K562 (cell line): Measurements from ENCODE around the gene ZNF521. TPM values are rescaled to one million over a fixed set of nuclear protein-coding genes. Genes with fewer than 3 reads are reported as not detected.
A peak's percentile ranks its signal among the peaks of the same experiment; 100 is the strongest.

Experiments used
- BCOR ChIP-seq: fragments of 450-650 bp; IDR thresholded peaks from 2 replicates; pipeline ENCODE4 v1.6.1; 2016
- CTBP1 ChIP-seq: fragments of 450-650 bp; IDR thresholded peaks from 2 replicates; pipeline ENCODE4 v1.6.1; 2016; ENCODE audit warnings: borderline replicate concordance
- ELF4 ChIP-seq: fragments of 450-650 bp; formaldehyde crosslinking; IDR thresholded peaks from 2 replicates; pipeline ENCODE4 v1.4.0; 2022; ENCODE audit warnings: missing genetic modification characterization
- FOS ChIP-seq: IDR thresholded peaks from 3 replicates; pipeline ENCODE4 v1.6.1; 2011; ENCODE audit not compliant: insufficient read length; ENCODE audit errors: extremely low read depth
- HDGF ChIP-seq: fragments of 450-650 bp; IDR thresholded peaks from 2 replicates; pipeline ENCODE4 v1.6.1; 2016
- MAFF ChIP-seq: IDR thresholded peaks from 2 replicates; pipeline ENCODE4 v1.6.1; 2012; ENCODE audit warnings: low read length, improper control_type of control experiment
- NCOA1 ChIP-seq: fragments of 450-650 bp; IDR thresholded peaks from 2 replicates; pipeline ENCODE4 v1.6.1; 2016; ENCODE audit warnings: low read depth
- NELFE ChIP-seq: IDR thresholded peaks from 2 replicates; pipeline ENCODE4 v1.6.1; 2011; ENCODE audit warnings: mild to moderate bottlenecking; ENCODE audit not compliant: insufficient read depth, insufficient read length
- OTX1 ChIP-seq: fragments of 450-650 bp; formaldehyde crosslinking; IDR thresholded peaks from 2 replicates; pipeline ENCODE4 v1.4.0; 2022; ENCODE audit warnings: mild to moderate bottlenecking
- PHB2 ChIP-seq: fragments of 450-650 bp; IDR thresholded peaks from 2 replicates; pipeline ENCODE4 v1.6.1; 2017; ENCODE audit warnings: low read depth
- POLR2B ChIP-seq: fragments of 450-650 bp; IDR thresholded peaks from 2 replicates; pipeline ENCODE4 v1.6.1; 2018; ENCODE audit warnings: low read depth; ENCODE audit not compliant: partially characterized antibody
- PURB ChIP-seq: sonication (generic); formaldehyde crosslinking; IDR thresholded peaks from 2 replicates; pipeline ENCODE4 v1.9.0; 2021; ENCODE audit warnings: low read depth, mild to moderate bottlenecking, missing genetic modification reagents
- RBM14 ChIP-seq: fragments of 200-400 bp; formaldehyde crosslinking; IDR thresholded peaks from 2 replicates; pipeline ENCODE4 v1.6.1; 2018; ENCODE audit warnings: low read depth, mild to moderate bottlenecking, low read length, moderate library complexity, borderline replicate concordance; ENCODE audit not compliant: insufficient read depth
- RCOR1 ChIP-seq, 2 experiments: IDR thresholded peaks; 2 replicates each; pipeline ENCODE4 v1.6.1; 2012; ENCODE audit warnings: low read depth in 2 of 2, low read length in 2 of 2, borderline replicate concordance in 1 of 2, improper control_type of control experiment in 1 of 2
- SMC3 ChIP-seq: conservative IDR thresholded peaks from 2 replicates; pipeline ENCODE4 v1.6.1; 2011; ENCODE audit warnings: low read depth, low read length, improper control_type of control experiment; ENCODE audit not compliant: insufficient read depth
- TRIM28 ChIP-seq: fragments of 450-650 bp; IDR thresholded peaks from 2 replicates; pipeline ENCODE4 v1.6.1; 2017
- ZBTB1 ChIP-seq: sonication (generic); formaldehyde crosslinking; IDR thresholded peaks from 2 replicates; pipeline ENCODE4 v1.8.1; 2023; ENCODE audit warnings: missing genetic modification reagents, low read depth, mild to moderate bottlenecking, borderline replicate concordance
- ZBTB17 ChIP-seq: fragments of 450-650 bp; formaldehyde crosslinking; IDR thresholded peaks from 2 replicates; pipeline ENCODE4 v1.4.0; 2020; ENCODE audit warnings: mild to moderate bottlenecking
- ZNF134 ChIP-seq: fragments of 250-450 bp; sonication (Bioruptor Pico); conservative IDR thresholded peaks from 2 replicates; pipeline ENCODE4 v1.4.0; 2020
- ZNF197 ChIP-seq: fragments of 200-800 bp; sonication (Bioruptor generic); IDR thresholded peaks from 2 replicates; pipeline ENCODE4 v1.6.1; 2016; ENCODE audit warnings: low read depth, missing genetic modification characterization, missing compliant biosample characterization
- ZNF232 ChIP-seq: sonication (generic); formaldehyde crosslinking; IDR thresholded peaks from 2 replicates; pipeline ENCODE4 v1.8.0; 2022; ENCODE audit warnings: mild to moderate bottlenecking, missing genetic modification reagents
- ZNF239 ChIP-seq: fragments of 250-450 bp; sonication (Bioruptor Pico); IDR thresholded peaks from 2 replicates; pipeline ENCODE4 v1.4.0; 2020; ENCODE audit warnings: mild to moderate bottlenecking
- polyA plus RNA-seq, 8 experiments: library from polyadenylated mRNA; depleted of rRNA in 4 of 8; stranded (reverse) in 5 of 8; unstranded in 3 of 8; fragments of >200 nt; fragmentation: Nextera tagmentation in 2 of 8; fragmentation: Illumina TruSeq in 1 of 8; extraction: Ambion mirVana in 2 of 8; extraction: Trizol in 1 of 8; gene quantifications; 2 replicates each; pipeline versions ENCODE4 v1.2.1 to v1.2.3, GENCODE V29; 2011 to 2014; ENCODE audit warnings: inconsistent platforms in 1 of 8, missing spikeins in 1 of 8
- total RNA-seq, 7 experiments: library from RNA; depleted of rRNA in 6 of 7; stranded (reverse); fragments of >200 nt in 6 of 7; fragmentation: Illumina TruSeq in 2 of 7; extraction: Trizol in 2 of 7; gene quantifications; 2 replicates each; pipeline versions ENCODE4 v1.2.1 to v1.2.3, GENCODE V29; 2011 to 2021; ENCODE audit warnings: low replicate concordance in 1 of 7
- TF ChIP-seq, protein P1 (sequence below): fragments of 200-800 bp; sonication (Bioruptor generic); IDR thresholded peaks from 2 replicates; pipeline ENCODE4 v1.6.1; 2017; ENCODE audit warnings: missing genetic modification characterization, missing compliant biosample characterization
- TF ChIP-seq, protein P2 (sequence below): fragments of 450-650 bp; IDR thresholded peaks from 2 replicates; pipeline ENCODE4 v1.6.1; 2016
- TF ChIP-seq, protein P3 (sequence below): fragments of 200-800 bp; sonication (Bioruptor generic); IDR thresholded peaks from 2 replicates; pipeline ENCODE4 v1.6.1; 2017; ENCODE audit warnings: missing genetic modification characterization, missing compliant biosample characterization
- TF ChIP-seq, protein P4 (sequence below): sonication (generic); formaldehyde crosslinking; IDR thresholded peaks from 2 replicates; pipeline ENCODE4 v1.4.0; 2020; ENCODE audit warnings: mild to moderate bottlenecking, missing genetic modification reagents

The ZNF521 gene
- total and polyA plus RNA-seq, 9 of the 15 experiments (the other 6 are each of a cell fraction or from before 2014, with no cell fraction given): 1.2 to 5.8 (median 1.6) TPM

DNA sequence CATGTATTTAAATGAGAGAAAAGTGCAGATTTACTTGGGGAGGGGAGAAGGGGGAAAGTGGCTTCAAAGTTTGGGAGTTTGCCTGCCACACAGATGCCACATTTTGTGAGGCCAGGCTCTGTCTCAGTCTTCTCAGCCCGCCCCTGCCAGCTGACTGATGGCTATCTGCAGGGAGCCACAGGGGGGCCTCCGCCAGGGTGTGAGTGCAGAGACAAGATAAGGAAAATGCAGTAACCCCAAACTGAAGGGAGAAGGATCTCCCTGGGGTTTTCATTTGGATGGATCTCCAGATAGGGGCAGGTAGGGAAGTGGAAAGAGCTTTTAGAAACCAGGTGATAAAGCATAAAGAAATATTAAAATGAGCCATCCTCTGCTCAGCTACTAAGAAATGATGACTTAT is 128.8 kb downstream of the ZNF521 start (continued):
- TF ChIP-seq, protein P1, sequence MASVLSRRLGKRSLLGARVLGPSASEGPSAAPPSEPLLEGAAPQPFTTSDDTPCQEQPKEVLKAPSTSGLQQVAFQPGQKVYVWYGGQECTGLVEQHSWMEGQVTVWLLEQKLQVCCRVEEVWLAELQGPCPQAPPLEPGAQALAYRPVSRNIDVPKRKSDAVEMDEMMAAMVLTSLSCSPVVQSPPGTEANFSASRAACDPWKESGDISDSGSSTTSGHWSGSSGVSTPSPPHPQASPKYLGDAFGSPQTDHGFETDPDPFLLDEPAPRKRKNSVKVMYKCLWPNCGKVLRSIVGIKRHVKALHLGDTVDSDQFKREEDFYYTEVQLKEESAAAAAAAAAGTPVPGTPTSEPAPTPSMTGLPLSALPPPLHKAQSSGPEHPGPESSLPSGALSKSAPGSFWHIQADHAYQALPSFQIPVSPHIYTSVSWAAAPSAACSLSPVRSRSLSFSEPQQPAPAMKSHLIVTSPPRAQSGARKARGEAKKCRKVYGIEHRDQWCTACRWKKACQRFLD (CRISPR knock-in tag): peak; percentile 38; the same call in 1 of the 2 replicates
- no peak for TF ChIP-seq RBM14
- TF ChIP-seq MAFF: no peak
- TF ChIP-seq RCOR1 (IDR thresholded peaks at IDR 0.05; ENCODE audit: borderline replicate concordance in 1 of 2, low read depth in 2 of 2, low read length in 2 of 2): peak; percentile 28 to 77; a peak in 3 of 4 replicates
- no peak for TF ChIP-seq ZNF232 (CRISPR knock-in tag)
- TF ChIP-seq OTX1: no peak
- TF ChIP-seq NCOA1: 0 out of 2 replicates have a peak, but pooled peaks have one; percentile 26
- TF ChIP-seq PURB (CRISPR knock-in tag): no peak
- no peak for TF ChIP-seq NELFE
- 0 out of 2 replicates have a peak, but pooled peaks have one; percentile 31 for TF ChIP-seq PHB2
- TF ChIP-seq, protein P2, sequence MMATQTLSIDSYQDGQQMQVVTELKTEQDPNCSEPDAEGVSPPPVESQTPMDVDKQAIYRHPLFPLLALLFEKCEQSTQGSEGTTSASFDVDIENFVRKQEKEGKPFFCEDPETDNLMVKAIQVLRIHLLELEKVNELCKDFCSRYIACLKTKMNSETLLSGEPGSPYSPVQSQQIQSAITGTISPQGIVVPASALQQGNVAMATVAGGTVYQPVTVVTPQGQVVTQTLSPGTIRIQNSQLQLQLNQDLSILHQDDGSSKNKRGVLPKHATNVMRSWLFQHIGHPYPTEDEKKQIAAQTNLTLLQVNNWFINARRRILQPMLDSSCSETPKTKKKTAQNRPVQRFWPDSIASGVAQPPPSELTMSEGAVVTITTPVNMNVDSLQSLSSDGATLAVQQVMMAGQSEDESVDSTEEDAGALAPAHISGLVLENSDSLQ: peak; percentile 36; the same call in 1 of the 2 replicates
- no peak for TF ChIP-seq HDGF
- TF ChIP-seq SMC3: no peak
- TF ChIP-seq ZBTB17 (CRISPR knock-in tag): peak; percentile 77
- TF ChIP-seq POLR2B: no peak
- no peak for TF ChIP-seq BCOR
- no peak for TF ChIP-seq FOS
- TF ChIP-seq, protein P3, sequence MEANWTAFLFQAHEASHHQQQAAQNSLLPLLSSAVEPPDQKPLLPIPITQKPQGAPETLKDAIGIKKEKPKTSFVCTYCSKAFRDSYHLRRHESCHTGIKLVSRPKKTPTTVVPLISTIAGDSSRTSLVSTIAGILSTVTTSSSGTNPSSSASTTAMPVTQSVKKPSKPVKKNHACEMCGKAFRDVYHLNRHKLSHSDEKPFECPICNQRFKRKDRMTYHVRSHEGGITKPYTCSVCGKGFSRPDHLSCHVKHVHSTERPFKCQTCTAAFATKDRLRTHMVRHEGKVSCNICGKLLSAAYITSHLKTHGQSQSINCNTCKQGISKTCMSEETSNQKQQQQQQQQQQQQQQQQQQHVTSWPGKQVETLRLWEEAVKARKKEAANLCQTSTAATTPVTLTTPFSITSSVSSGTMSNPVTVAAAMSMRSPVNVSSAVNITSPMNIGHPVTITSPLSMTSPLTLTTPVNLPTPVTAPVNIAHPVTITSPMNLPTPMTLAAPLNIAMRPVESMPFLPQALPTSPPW (CRISPR knock-in tag): peak; percentile 93
- TF ChIP-seq ELF4: peak; percentile 59; the same call in 1 of the 2 replicates
- TF ChIP-seq, protein P4, sequence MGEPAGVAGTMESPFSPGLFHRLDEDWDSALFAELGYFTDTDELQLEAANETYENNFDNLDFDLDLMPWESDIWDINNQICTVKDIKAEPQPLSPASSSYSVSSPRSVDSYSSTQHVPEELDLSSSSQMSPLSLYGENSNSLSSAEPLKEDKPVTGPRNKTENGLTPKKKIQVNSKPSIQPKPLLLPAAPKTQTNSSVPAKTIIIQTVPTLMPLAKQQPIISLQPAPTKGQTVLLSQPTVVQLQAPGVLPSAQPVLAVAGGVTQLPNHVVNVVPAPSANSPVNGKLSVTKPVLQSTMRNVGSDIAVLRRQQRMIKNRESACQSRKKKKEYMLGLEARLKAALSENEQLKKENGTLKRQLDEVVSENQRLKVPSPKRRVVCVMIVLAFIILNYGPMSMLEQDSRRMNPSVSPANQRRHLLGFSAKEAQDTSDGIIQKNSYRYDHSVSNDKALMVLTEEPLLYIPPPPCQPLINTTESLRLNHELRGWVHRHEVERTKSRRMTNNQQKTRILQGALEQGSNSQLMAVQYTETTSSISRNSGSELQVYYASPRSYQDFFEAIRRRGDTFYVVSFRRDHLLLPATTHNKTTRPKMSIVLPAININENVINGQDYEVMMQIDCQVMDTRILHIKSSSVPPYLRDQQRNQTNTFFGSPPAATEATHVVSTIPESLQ: no peak
- TF ChIP-seq CTBP1: peak; percentile 94
- TF ChIP-seq ZNF134 (CRISPR knock-in tag): no peak; the same call in 1 of the 2 replicates
- TF ChIP-seq ZNF197 (CRISPR knock-in tag): 0 out of 2 replicates have a peak, but pooled peaks have one; percentile 42
- TF ChIP-seq ZNF239: 0 out of 2 replicates have a peak, but pooled peaks have one; percentile 37
- TF ChIP-seq ZBTB1 (CRISPR knock-in tag): no peak
- TF ChIP-seq TRIM28: no peak
